Measurements from ENCODE around the gene RTL10. TPM values are rescaled to one million over a fixed set of nuclear protein-coding genes. Genes with fewer than 3 reads are reported as not detected.
A peak's percentile ranks its signal among the peaks of the same experiment; 100 is the strongest.

Gene RTL10
- total and polyA plus RNA-seq, 2 of the 13 experiments (the other 11 are each of a cell fraction or from before 2014, with no cell fraction given): 14.1 to 15.8 TPM

- TF ChIP-seq ARNTL (CRISPR knock-in tag; IDR thresholded peaks at IDR 0.05) (no peak), MEIS2 (CRISPR knock-in tag; IDR thresholded peaks at IDR 0.05) (peak; percentile 41; the same call in 1 of the 2 replicates), CENPBD1 (CRISPR knock-in tag; IDR thresholded peaks at IDR 0.05; ENCODE audit: borderline replicate concordance, low read depth) (no peak), BORCS8-MEF2B (CRISPR knock-in tag; IDR thresholded peaks at IDR 0.05) (0 out of 2 replicates have a peak, but pooled peaks have one; percentile 26), ZNF274 (CRISPR knock-in tag; IDR thresholded peaks at IDR 0.05) (no peak), TCF7 (IDR thresholded peaks at IDR 0.05; ENCODE audit: low read depth) (peak; percentile 88), ZEB1 (IDR thresholded peaks at IDR 0.05; ENCODE audit: insufficient replicate concordance, low read depth) (no peak), ZNF672 (CRISPR knock-in tag; IDR thresholded peaks at IDR 0.05) (no peak), TERF1 (CRISPR knock-in tag; IDR thresholded peaks at IDR 0.05) (no peak), ZFP82 (CRISPR knock-in tag; IDR thresholded peaks at IDR 0.05; ENCODE audit: borderline replicate concordance) (peak; percentile 76; the same call in 1 of the 2 replicates), KDM4B (CRISPR knock-in tag; IDR thresholded peaks at IDR 0.05) (no peak), IKZF1 (IDR thresholded peaks at IDR 0.05) (no peak), ZBED4 (CRISPR knock-in tag; IDR thresholded peaks at IDR 0.05; ENCODE audit: borderline replicate concordance) (peak; percentile 35; the same call in 1 of the 2 replicates), ZNF646 (CRISPR knock-in tag; IDR thresholded peaks at IDR 0.05) (no peak; the same call in 1 of the 2 replicates), GATA4 (IDR thresholded peaks at IDR 0.05; ENCODE audit: borderline replicate concordance, low read depth) (no peak; the same call in 1 of the 2 replicates), THYN1 (CRISPR knock-in tag; IDR thresholded peaks at IDR 0.05; ENCODE audit: borderline replicate concordance, low read depth) (no peak), KDM1A (CRISPR knock-in tag; IDR thresholded peaks at IDR 0.05) (no peak)
Observed at GRCh38 chr22:19855504-19856409, 1.1 kb upstream of the RTL10 start (continued).

Data from HepG2 (cell line).